GM20431 (cell line): ENCODE measurements around the gene METTL16.

Experiments
- in situ Hi-C: fragments of 300-500 bp; cut with MseI, MboI; formaldehyde crosslinking; loops from one replicate; pipeline ENCODE4 v1.15.0; 2020; ENCODE audit warnings: low sequenced_read_pairs; ENCODE audit not compliant: unreplicated experiment

Gene METTL16

DNA sequence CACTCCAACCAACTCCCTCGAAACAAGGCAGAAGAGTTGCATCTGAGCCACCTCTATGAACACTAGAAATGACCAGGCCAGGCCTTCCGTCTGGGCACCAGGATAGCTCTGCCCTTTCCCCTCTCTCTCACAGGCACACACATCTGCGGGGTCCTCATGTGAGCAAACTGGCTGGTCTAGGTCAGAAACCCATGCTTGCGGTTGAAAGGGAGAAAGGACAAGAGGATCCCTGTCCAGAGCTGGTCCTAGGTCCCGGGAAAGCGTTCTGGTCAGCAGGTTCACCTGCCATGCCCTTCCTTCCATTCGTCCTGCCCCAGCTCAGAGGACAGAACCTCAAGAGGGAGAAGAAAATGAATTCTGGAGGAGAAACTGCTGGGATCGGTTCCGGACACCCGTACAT lies 113.5 kb downstream of the METTL16 start:
- in situ Hi-C loops, result no loop called here

- in situ Hi-C loops, result no loop called here
These were observed 114.2 kb downstream of the METTL16 start for GRCh38 chr17:2397247-2398171.

- in situ Hi-C loops, result no loop called here
These were observed 115.0 kb downstream of the METTL16 start for GRCh38 chr17:2396568-2397246.

DNA sequence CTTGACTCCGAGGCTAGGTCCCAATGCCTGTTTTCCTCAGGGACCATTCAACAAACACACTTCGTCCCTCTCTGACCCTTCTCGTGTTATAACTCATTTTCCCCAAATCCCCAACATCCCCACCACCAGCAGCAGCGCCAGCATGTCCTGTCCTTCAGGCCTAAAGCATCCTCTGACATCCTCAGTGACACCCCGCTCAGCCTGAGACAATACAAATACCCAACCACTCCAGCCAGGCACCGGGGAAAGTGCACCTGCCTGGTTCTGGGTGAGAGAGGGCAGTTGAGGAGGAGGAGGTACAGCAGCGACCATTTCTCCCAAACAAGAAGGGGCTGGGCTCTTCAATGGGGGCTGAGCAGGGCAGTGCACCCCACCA lies 115.5 kb downstream of the METTL16 start:
- in situ Hi-C loops, result no loop called here

DNA sequence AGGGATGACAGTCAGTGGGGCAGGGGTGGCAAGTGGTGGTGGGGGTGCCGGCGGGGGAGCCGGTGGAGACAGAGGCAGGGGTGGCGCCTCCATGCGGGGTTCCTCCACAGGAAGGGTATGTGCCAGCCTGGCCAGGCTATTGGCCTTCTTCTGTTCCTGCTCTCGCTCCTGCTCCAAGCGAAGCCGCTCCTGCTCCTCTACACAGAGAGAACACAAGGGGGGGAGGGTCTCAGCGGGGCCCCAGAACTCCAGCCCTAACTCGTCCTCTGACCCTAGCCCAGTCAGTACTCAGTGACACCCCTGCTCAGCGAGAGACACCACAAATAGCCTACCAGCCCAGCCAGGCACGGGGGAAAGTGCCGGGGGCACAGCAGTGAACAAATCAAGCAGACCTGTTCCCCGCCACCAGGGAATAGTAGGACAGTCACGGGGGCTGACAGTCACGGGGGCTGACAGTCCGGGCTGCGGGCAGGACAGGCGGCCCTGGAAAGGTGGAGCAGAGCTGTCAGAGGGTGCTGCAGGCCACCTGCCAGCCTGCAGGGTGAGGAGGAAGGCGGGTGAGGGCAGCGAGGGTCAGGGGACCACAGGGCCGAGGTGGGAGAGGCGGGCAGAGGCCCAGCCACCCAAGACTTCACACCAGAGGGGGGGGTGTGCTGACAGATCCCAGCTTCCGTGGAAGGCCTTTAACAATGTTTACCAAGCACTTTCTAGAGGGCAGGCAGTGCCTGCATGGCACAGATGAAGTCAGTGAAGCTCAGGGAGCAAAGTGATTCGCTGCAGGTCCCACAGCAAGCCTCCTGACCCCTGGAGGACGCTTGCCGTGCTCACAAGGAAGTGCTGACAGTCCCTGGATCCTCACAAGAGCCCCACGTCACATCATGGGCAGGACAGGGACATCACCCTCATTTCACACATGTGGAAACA lies 116.2 kb downstream of the METTL16 start:
- in situ Hi-C loops, result no loop called here

- in situ Hi-C loops, result no loop called here
These were observed 116.9 kb downstream of the METTL16 start for GRCh38 chr17:2394775-2395201.

DNA sequence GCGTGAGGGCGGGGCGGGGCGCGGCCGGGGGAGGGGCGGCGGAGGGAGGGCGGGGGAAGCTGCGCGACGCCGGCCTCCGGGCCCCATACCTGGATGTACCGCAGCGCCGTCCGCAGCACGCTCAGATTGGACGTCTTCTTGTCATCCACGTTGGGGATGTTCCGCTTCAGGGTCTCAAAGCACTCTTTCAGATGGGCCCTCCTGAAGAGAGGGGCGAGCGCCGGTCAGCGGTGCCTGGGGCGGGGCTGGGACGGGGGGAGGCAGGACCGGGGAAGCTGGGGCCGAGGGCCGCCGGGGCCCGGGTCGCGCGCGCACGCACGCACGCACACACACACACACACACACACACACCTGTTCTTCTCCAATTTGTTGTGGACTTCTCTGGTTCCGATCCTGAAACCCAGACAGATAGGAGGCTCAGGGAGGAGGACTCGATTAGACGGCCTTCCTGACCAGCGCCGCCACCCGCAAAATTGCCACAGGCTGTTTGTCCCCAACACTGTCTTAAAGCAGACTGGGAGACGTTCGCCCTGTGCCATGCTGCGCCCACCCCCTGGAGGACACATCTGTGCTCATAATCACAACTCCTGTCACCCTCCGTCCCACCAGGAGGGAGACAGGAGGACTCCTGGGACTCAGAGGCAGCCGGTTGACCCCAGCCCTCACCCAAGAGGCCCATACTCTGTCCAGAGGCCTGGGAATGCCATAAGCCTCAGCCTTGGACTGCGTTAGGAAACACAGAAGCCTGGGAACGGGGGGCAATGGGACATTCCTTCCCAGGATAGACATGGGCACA lies 117.5 kb downstream of the METTL16 start:
- in situ Hi-C loops, result no loop called here

DNA sequence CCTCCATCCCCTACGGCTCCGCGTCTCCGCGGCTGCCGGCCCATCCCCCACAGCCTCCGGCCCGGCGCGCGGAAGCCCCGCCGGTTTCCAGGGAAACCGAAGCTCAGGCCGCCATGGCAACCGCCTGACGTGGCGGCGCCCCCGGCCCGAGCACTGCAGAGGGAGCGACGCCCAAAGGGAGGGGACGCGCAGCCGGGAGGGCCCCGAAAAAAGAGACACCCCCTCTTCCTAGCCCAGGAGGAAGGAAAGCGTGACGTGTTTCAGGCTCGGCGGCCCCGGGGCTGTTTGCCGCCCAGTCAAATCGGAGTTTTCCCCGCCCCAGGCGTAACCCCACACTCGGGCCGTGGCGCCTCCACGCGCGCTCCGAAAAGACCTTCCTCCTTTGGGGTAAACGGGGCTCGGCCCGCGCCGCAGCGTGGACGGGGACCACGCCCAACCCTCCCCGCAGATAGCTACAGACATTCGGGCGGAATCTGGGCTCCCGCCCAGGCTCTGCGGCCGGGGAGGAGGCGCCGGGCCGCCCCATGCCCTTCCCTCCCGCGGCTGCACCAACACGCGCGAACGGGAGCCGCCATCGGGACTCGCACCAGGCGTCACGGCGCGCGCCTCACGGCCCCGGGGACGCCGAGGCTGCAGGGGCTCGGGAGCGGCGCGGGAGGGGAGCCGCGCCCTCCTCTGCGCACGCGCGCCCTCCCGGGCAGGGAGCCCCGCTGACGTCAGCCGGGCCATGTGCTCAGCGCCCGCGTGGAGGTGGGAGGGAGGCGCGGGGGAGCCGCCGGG lies 118.3 kb downstream of the METTL16 start:
- in situ Hi-C loops, result no loop called here

DNA sequence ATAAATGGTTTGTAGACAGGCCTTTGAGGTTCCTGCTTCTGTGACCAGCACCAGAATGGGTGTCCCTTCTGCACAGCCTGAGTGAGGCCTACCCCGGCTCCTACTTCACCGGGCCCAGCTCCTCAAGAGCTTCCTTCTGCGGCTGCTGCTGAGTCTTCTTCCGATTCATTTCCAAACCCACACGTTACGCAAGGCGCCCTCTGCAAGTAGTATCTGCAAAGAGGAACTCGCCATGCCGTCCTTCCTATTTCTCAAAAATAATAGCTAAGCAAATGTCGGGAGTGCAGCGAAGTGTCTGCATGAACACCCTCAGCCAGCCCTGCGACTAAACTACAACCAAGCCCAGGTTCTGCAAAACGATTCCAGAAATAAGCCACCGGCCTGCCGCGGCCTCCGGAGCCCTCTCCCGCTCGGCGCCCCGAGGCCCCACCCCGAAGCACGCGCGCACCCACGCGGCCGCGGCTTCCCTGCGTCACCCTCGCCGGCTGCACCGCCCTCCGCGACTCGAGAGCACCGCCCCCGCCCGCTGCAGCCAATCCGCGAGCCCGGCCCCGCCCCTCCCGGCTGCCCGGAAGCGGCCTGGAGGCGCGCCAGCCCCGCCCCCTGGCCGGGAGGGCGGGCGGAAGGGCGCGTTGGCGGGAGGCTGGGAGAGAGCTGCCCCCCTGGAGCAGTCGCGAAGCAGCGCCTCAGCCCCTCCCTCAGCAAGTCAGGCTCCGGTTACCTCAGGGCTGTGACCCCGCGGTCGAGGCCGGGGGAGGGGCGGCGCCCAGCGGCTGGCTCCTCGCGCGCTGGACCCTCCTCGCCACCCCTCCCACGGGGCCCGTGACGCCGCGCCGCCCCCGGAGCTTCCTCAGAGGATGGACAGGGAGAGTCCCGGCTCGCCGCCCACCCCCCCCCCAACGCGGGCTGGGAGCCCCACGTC lies 119.2 kb downstream of the METTL16 start:
- in situ Hi-C loops, result no loop called here

GRCh38 chr17:2391597-2392251 lies 120.0 kb downstream of the METTL16 start:
- in situ Hi-C loops, result no loop called here

- in situ Hi-C loops, result no loop called here
These were observed 121.4 kb downstream of the METTL16 start for GRCh38 chr17:2390199-2390836.

- in situ Hi-C loops, result no loop called here
These were observed 123.0 kb downstream of the METTL16 start for GRCh38 chr17:2388683-2389055.

DNA sequence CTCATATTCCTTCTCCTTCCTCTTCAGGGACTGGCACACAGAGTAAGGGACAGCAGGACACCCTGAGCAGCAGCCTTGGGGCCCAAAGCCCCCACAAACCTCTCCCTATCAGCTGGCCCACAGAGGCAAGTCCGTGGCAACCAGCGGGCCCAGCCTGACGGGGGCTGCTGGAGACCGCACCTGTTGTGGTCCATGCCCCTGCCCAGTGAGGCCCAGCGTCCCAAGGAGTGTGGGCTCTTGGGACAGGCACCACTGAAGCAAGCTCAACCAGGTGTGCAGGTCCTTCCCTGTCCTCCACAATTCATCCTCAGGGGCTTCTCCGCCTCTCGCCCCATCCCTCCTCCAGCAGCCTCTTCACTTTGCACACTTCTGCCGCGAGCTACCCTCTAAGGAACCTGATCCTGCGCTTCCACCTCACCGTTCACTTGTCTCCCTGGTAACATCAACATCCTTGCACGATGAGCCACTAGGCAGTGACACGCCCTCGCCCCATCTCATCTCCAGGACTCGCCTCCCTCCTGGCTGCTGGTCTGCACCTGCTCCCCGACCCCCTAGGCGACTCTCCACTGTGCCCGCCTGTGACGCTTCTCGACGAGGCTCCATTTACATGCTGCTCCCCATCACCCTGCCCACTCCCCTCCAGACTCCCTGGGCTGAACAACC lies 123.5 kb downstream of the METTL16 start:
- in situ Hi-C loops, result no loop called here

DNA sequence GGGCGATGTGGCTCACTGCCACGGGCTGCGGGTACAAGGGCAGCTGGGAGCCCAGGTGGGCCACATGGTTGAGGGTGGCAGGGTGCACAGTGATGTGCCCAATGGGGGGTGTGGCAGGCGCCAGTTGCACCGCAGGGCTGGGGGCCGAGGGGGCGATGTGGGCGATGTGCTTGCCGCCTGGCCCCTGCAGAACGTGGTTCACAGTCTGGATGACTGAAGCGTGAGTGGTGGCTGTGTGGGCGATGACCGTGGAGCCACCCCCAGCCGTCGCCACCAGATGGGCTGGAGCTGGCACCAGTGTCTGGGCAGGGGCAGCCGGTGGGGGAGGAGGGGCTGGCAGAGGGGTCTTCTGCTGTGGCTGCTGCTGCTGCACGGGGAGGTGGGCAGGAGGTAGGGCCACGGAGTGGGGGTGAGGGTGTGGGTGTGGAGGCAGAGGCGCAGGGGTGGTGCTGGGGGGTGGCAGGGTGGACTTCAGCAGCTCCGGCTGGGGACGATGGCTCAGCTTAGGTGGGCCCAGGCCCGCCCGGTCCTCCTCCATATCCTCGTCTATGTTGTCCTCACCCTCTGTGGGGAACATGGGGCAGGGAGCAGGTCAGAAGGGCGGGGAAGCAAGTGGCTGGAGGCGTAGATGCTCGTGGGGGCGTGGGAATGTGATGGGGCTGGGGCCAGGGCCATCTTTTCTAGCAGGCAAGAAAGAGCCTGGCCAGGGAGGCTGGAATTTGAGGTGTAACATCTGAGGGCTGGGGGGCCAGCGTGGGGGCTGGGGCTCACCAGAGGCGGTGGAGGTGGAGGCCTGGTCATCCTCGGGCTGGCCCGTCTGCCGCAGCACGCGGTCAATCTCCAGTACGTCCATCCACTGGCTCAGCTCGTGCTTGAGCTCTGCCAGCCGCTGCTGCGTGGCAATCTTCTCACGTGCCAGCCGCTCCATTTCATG lies 124.3 kb downstream of the METTL16 start:
- in situ Hi-C loops, result no loop called here

DNA sequence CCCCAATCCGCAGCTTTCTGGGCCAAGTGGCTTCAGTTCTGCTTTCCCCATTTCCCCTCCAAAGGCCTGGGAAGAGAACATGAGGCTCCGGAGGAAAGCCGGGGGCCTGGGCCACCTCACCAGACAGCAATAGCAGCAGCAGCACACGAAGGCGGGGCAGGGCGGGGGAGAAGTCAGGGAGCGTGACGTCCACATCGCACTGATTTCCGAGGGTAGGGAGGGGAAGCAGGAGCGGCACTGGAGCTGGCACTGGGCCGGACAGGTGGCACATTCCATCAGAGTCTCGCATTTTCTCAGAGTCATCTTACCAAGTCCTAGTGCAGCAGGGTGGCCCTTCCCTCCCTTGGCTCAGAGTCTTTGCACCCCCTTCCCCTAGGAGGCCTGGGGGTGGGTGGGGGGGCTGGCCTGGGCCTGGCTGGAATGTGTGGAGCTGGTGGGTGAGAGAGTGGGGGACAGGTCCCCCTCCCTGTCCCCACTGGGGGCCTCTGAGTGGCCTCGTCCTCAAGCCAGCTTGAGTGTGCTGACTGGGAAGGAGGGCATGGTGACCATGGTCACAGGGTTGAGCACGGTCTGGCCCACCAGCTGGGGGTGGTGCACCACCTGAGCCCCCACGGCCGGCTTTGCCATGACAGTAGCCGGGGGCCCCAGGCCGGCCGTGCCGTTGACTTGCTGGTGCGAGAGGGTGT lies 125.1 kb downstream of the METTL16 start:
- in situ Hi-C loops, result no loop called here
